Activated CD8-positive, alpha-beta memory T cell treated with anti-CD3 and anti-CD28 coated beads for 48 hours (primary cell): Measurements from ENCODE around the gene TMEM253.

ENCODE experiments used
- DNase-seq, 3 experiments: peaks; one replicate each; pipeline ENCODE4 v3.0.0-alpha.2; 2020; ENCODE audit warnings: low read depth in 2 of 3, low spot score in 2 of 3

The TMEM253 gene

GRCh38 chr14:21070610-21071224, 30.1 kb upstream of the TMEM253 start:
- DNase-seq = no peak

- no peak for DNase-seq
Measured at GRCh38 chr14:21071225-21072030, 29.4 kb upstream of the TMEM253 start.

GRCh38 chr14:21072031-21072473, 28.8 kb upstream of the TMEM253 start:
- no peak for DNase-seq

DNA sequence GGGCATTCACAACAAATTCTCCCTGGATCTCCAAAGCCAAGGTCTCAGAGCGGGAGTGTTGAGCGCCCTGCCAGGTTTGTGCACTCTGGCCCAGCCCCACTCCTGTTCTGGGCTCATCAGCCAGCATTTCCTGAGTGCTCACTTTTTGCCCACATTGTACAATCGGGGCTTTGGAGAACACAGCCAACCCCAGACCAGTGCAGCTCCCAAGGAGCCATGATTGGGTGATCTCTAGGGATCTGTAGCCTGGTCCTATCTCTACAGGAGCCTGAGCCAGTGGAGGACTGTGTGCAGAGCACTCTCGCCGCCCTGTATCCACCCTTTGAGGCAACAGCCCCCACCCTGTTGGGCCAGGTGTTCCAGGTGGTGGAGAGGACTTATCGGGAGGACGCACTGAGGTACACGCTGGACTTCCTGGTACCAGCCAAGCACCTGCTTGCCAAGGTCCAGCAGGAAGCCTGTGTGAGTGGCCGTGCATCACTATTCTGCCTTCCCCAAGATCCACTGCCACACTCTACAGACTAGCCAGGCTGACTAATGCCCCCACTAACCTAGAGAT, 28.0 kb upstream of the TMEM253 start:
- no peak for DNase-seq

DNA sequence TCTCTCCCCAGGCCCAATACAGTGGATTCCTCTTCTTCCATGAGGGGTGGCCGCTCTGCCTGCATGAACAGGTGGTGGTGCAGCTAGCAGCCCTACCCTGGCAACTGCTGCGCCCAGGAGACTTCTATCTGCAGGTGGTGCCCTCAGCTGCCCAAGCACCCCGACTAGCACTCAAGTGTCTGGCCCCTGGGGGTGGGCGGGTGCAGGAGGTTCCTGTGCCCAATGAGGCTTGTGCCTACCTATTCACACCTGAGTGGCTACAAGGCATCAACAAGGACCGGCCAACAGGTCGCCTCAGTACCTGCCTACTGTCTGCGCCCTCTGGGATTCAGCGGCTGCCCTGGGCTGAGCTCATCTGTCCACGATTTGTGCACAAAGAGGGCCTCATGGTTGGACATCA, 26.9 kb upstream of the TMEM253 start:
- no peak for DNase-seq

DNA sequence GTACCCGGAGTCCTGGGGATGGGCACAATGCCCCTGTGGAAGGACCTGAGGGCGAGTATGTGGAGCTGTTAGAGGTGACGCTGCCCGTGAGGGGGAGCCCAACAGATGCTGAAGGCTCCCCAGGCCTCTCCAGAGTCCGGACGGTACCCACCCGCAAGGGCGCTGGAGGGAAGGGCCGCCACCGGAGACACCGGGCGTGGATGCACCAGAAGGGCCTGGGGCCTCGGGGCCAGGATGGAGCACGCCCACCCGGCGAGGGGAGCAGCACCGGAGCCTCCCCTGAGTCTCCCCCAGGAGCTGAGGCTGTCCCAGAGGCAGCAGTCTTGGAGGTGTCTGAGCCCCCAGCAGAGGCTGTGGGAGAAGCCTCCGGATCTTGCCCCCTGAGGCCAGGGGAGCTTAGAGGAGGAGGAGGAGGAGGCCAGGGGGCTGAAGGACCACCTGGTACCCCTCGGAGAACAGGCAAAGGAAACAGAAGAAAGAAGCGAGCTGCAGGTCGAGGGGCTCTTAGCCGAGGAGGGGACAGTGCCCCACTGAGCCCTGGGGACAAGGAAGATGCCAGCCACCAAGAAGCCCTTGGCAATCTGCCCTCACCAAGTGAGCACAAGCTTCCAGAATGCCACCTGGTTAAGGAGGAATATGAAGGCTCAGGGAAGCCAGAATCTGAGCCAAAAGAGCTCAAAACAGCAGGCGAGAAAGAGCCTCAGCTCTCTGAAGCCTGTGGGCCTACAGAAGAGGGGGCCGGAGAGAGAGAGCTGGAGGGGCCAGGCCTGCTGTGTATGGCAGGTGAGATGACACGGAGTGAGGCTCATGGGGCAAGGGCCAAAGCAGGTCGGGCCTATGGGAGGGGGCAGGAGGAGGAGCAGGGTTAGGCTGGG, 26.2 kb upstream of the TMEM253 start:
- DNase-seq = no peak

DNA sequence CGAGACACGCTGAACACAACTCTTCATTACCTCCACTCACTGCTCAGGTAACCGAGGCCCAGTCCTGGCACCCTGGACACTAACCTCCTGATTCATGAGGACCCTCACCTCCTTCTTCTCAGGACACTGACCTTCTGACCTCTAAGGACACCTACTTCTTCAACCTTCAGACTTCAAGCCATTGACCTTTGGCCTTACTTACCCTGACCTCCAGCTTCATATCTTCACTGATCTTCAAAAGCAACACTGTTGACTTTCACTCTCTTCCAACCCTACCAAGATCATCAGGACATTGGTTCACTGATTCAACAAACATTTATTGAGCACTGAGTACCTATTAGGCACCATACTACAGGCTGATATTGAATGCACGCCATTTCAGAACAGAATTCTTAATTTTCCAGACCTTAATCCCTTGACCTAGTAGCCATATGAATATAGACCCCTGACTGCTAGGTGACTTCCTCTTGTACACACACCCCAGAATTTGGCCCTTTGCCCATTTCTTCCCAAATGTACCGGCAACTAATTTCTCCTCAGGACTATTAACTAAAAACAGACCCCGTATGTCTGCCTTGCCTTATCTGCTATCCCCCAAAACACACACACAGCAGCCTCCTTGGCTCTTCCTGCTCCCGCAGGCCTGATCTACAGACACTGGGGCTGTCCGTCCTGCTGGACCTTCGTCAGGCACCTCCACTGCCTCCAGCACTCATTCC, 25.0 kb upstream of the TMEM253 start:
- DNase-seq = no peak

DNA sequence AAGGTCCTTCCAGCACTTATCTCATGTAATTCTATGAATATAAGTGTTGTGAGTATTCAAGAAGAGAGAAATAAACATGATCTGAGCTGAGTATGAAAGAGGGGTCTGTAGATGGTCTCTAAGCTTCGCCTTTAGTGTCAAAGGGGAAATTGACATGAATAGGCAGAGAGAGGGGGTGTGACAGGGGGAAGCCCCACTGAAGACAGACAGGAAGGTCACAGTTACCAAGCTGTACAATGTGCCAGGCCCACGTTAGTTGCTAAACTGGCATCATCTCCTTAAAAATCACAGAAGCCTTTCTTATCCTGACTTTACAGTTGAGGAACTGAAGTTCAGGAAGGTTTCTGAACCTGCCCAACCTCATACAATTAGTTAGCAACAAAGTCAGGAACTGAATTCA, 23.2 kb upstream of the TMEM253 start:
- DNase-seq = no peak

GRCh38 chr14:21078287-21078686, 22.6 kb upstream of the TMEM253 start:
- no peak for DNase-seq

DNA sequence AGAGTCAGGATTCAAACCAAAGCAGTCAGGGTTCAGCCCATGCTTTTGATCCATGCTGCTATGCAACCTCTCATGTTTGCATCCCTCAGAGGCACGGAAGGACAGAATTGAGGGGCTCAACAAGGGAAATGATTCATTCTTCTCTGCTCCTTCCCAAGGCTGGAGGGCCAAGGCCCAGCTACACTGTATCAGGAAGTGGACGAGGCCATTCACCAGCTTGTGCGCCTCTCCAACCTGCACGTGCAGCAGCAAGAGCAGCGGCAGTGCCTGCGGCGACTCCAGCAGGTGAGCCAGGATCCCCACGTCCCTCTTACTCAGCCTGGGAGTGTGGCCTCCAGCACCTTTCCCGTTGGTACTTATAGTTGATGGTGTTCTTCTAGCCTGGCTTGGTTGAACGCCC, 22.1 kb upstream of the TMEM253 start:
- no peak for DNase-seq

GRCh38 chr14:21081521-21082142, 19.2 kb upstream of the TMEM253 start:
- no peak for DNase-seq

DNA sequence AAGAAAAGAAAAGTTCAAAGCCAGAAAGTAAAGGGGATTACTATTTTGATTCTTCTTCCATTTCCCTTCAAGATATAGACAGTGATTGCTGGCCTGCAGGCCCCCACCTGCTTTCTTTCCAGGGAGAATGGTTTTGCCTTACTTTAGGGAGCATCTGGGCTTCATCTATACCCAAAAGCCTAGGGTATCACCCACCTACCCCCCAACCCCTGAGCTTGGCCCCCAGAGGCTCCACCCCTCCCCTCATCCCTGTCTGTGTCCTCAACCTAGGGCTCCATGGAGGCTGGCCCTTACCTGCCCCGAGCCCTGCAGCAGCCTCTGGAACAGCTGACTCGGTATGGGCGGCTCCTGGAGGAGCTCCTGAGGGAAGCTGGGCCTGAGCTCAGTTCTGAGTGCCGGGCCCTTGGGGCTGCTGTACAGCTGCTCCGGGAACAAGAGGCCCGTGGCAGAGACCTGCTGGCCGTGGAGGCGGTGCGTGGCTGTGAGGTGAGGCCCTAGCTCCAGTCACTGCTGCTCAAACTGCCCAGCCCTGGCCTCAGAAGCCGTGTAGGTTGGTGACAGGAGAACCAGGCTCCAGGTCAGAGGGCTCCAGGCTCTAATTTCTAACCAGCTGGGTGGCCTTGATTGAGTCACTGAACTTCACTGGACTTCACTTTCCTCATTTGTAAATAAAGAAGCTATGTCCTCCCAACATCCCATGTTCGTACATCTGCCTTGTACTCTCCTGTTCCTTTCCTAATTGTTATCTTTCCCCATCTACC, 17.1 kb upstream of the TMEM253 start:
- no peak for DNase-seq

GRCh38 chr14:21084396-21084795, 16.5 kb upstream of the TMEM253 start:
- no peak for DNase-seq

- DNase-seq = no peak
Measured at GRCh38 chr14:21084998-21085853, 15.6 kb upstream of the TMEM253 start.

DNA sequence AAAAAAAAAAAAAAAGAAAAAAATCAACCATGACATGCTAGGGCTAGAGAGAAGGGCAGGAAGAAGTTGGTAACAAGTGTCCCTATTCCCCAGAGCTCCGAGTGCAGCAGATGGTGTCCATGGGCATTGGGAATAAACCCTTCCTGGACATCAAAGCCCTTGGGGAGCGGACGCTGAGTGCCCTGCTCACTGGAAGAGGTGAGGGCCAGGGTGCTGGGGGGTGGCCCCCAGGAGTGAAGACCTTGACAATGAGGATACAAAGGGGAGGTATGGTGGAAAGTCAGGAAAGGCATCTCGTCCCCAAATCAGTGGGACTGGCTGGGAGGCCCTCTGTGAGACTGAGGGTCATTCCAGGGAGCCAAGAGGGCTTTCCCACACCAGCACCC, 14.0 kb upstream of the TMEM253 start:
- DNase-seq = no peak

DNA sequence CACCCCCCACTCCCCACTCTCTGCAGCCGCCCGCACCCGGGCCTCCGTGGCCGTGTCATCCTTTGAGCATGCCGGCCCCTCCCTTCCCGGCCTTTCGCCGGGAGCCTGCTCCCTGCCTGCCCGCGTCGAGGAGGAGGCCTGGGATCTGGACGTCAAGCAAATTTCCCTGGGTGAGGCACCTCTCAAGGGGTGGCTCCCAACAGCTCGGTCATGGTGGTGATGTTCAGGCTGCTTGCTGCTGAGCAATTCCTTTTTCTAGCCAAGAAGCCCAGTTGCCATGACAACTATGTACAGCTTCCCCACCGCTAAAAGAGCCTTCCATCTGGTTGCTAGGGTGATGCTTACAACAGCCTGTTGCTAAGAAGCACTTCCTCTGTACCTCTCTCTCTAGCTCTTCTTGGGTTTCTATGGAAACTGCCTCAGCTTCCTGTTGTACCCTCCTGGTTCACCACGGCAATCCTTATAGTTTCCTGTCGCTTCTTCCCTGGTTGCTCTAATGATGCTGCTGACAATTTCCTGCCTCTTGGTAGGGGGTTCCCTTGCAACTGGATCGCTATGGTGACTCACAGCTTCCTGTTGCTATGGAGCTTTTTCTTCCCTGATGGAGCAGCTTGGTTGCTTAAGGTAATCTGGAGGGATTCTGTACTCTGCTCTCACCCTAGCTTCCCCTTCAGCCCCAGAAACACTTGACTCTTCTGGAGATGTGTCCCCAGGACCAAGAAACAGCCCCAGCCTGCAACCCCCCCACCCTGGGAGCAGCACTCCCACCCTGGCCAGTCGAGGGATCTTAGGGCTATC, 13.4 kb upstream of the TMEM253 start:
- no peak for DNase-seq

GRCh38 chr14:21088687-21089086, 12.2 kb upstream of the TMEM253 start:
- DNase-seq = no peak

- no peak for DNase-seq
Measured at GRCh38 chr14:21089271-21089670, 11.6 kb upstream of the TMEM253 start.
